ENCODE data around the gene SIPA1L3. TPM values are rescaled to one million over a fixed set of nuclear protein-coding genes. Genes with fewer than 3 reads are reported as not detected.
A peak's percentile ranks its signal among the peaks of the same experiment; 100 is the strongest.

The SIPA1L3 gene
- total RNA-seq, 1 experiment from 2014 or later: 36.0 TPM

- DNase-seq (ENCODE audit: unreplicated experiment): no peak
- Mint-ChIP-seq H3K9me3 (ENCODE audit: unreplicated experiment) (no peaks in the 10 kb centered on the region), H3K36me3 (ENCODE audit: insufficient read depth, unreplicated experiment) (no peaks in the 10 kb centered on the region), H3K27ac (ENCODE audit: low read depth, unreplicated experiment) (no peak overlapping the region), H3K4me3 (ENCODE audit: unreplicated experiment) (no peak overlapping the region), H3K4me1 (ENCODE audit: insufficient read depth, unreplicated experiment) (peaks cover 1% of the 10 kb centered on the region), H3K27me3 (ENCODE audit: insufficient read depth, unreplicated experiment) (no peaks in the 10 kb centered on the region)
- intact Hi-C loops (cut with micrococcal nuclease): loop anchor here (2.0 kb wide), 1 partner anchor 88 kb away; no protein-coding TSS in a partner anchor
- CTCF ChIA-PET: interaction anchor here (0.5 to 8.5 kb wide), 56 partner anchors 8 to 468 kb away, joined by 3 to 51 read pairs (median 5); partner anchors contain the start of gene CATSPERG
- no TSS peak for BruUV-seq (replicated peaks)
- no peak for TF ChIP-seq CTCF (IDR thresholded peaks at IDR 0.05; ENCODE audit: unreplicated experiment)
- POLR2A ChIA-PET: interaction anchor here (0.7 to 1.2 kb wide), 4 partner anchors 31 to 394 kb away, joined by 3 to 5 read pairs (median 3); no protein-coding TSS in a partner anchor
Observed at GRCh38 chr19:37903096-37903495, 3.9 kb upstream of the SIPA1L3 start.

GRCh38 chr19:37905946-37906868, 801 bp upstream of the SIPA1L3 start, which contains the start of gene WDR87:
TSS of gene WDR87 (minus strand) at chr19:37906594. CDS start at chr19:37898239, 8,355 bp downstream.
- H3K27ac Mint-ChIP-seq (ENCODE audit: low read depth, unreplicated experiment): no peak within 1 kb of the TSS
- BruUV-seq (replicated peaks): no TSS peak
- no peaks in the 10 kb centered on the region for H3K27me3 Mint-ChIP-seq (ENCODE audit: insufficient read depth, unreplicated experiment)
- ChIA-PET CTCF (interaction anchor here (0.5 to 8.5 kb wide), 15 partner anchors 25 to 472 kb away, joined by 3 to 51 read pairs (median 4); no protein-coding TSS in a partner anchor), POLR2A (interaction anchor here (0.5 to 4.2 kb wide), 21 partner anchors 10 to 1068 kb away, joined by 3 to 51 read pairs (median 4); partner anchors contain the start of genes C19orf33, PSMD8, ZNF570 and ZNF573)
- peaks cover 13% of the 10 kb centered on the region for H3K4me1 Mint-ChIP-seq (ENCODE audit: insufficient read depth, unreplicated experiment)
- peak within 1 kb of the TSS; percentile 76 for H3K4me3 Mint-ChIP-seq (ENCODE audit: unreplicated experiment)
- H3K9me3 Mint-ChIP-seq (ENCODE audit: unreplicated experiment): no peaks in the 10 kb centered on the region
- DNase-seq (ENCODE audit: unreplicated experiment): no peak
- no peak for TF ChIP-seq CTCF (IDR thresholded peaks at IDR 0.05; ENCODE audit: unreplicated experiment)
- intact Hi-C loops (cut with micrococcal nuclease): no loop called here
- H3K36me3 Mint-ChIP-seq (ENCODE audit: insufficient read depth, unreplicated experiment): no peaks in the 10 kb centered on the region

GRCh38 chr19:37907735-37908455, 887 bp downstream of the SIPA1L3 start:
- H3K36me3 Mint-ChIP-seq (ENCODE audit: insufficient read depth, unreplicated experiment): no peaks in the 10 kb centered on the region
- peak overlapping the region; percentile 76 for H3K4me3 Mint-ChIP-seq (ENCODE audit: unreplicated experiment)
- no peaks in the 10 kb centered on the region for H3K9me3 Mint-ChIP-seq (ENCODE audit: unreplicated experiment)
- H3K4me1 Mint-ChIP-seq (ENCODE audit: insufficient read depth, unreplicated experiment): peaks cover 13% of the 10 kb centered on the region
- no peaks in the 10 kb centered on the region for H3K27me3 Mint-ChIP-seq (ENCODE audit: insufficient read depth, unreplicated experiment)
- BruUV-seq (replicated peaks): TSS peak; percentile 34
- ChIA-PET CTCF (interaction anchor here (0.5 to 8.5 kb wide), 14 partner anchors 10 to 494 kb away, joined by 3 to 51 read pairs (median 3); no protein-coding TSS in a partner anchor), POLR2A (interaction anchor here (0.7 to 4.2 kb wide), 15 partner anchors 8 to 467 kb away, joined by 3 to 51 read pairs (median 6); partner anchors contain the start of genes C19orf33 and PSMD8)
- TF ChIP-seq CTCF (IDR thresholded peaks at IDR 0.05; ENCODE audit: unreplicated experiment): no peak
- intact Hi-C loops (cut with micrococcal nuclease): loop anchor here (1.0 kb wide), 3 partner anchors 25 to 187 kb away; no protein-coding TSS in a partner anchor
- no peak overlapping the region for H3K27ac Mint-ChIP-seq (ENCODE audit: low read depth, unreplicated experiment)
- DNase-seq (ENCODE audit: unreplicated experiment): no peak
